HG03469 (cell line): ENCODE results near the gene SIM1.

ENCODE experiments used
- ATAC-seq: cut with Tn5 transposase; IDR thresholded peaks from one replicate; pipeline ENCODE4 v1.9.1; 2021; ENCODE audit warnings: mild to moderate bottlenecking, moderate library complexity, moderate number of reproducible peaks; ENCODE audit not compliant: unreplicated experiment

Gene SIM1, protein sequence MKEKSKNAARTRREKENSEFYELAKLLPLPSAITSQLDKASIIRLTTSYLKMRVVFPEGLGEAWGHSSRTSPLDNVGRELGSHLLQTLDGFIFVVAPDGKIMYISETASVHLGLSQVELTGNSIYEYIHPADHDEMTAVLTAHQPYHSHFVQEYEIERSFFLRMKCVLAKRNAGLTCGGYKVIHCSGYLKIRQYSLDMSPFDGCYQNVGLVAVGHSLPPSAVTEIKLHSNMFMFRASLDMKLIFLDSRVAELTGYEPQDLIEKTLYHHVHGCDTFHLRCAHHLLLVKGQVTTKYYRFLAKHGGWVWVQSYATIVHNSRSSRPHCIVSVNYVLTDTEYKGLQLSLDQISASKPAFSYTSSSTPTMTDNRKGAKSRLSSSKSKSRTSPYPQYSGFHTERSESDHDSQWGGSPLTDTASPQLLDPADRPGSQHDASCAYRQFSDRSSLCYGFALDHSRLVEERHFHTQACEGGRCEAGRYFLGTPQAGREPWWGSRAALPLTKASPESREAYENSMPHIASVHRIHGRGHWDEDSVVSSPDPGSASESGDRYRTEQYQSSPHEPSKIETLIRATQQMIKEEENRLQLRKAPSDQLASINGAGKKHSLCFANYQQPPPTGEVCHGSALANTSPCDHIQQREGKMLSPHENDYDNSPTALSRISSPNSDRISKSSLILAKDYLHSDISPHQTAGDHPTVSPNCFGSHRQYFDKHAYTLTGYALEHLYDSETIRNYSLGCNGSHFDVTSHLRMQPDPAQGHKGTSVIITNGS

DNA sequence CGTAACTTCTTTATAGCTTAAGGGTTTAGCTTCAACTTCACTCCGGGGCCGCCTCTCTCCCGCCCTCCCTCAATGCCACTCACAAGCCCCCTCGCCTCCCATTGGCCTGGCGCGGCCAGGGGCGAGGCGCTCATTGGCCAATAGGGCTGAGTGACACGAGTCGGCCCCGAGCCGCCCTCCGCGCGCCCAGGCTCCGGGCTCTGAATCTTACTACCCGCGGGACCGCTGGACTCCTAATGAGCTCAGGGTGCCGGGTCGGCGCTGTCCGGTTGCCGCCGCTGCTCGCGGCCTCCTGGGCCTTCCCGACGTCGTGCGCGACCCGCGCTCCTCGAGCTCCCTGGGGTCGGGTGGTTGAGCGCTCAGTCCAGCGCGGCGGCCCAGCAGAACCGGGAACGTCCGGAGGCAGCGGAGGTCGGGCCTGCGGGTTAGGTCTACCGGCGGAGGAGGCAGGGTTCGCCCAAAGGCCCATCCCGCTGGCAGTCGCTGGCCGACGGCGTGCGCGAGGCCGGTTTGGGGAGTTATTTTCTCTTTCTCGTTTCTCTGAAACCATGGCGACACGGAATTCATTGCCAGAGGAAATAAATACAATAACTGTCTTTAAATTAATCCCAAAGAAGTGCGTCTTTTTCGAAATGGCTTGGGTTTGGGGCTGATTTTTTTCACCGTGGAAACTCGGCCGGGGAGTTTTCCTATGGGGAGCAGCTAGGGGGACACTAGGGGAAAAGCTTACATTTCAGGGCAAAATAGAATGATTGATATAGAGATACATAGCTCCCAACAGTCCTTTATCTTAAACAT lies at the start of gene SIM1:
Gene SIM1 (minus strand): TSS at position 19 of the 798 bp plus-strand sequence. CDS start 1,453 bp downstream, outside the sequence.
- ATAC-seq, result peak; percentile 91

DNA sequence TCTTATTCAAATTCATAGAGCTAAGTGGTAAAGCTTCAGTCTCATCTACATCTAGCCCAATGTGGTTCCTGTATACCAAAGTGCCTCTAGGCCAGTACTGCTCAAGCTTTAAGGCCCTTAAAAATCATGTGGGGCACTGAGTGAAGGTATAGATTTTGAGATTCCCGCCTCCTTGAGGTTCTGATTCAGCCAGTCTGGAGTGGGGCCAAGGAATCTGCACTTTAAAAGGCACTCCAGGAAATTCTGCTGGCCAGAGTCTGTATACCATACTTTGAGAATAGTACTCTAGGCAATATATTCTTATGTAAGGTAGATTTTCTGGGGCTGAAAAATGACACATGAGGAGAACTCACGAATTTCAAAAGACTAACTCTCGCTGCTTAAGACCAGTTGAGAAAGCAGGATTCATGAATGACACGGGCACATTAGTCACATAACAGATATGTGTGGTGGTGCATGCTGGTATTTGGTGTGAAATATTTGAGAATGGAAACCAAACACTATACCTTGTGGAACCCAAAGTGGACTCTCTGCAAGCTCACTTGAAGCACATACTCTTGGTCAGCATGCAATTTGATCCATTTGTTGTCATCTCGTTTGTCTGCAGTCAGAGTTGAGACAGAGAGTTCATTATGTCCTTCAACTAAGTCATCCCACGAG lies 47.6 kb upstream of the SIM1 start:
- no peak for ATAC-seq

DNA sequence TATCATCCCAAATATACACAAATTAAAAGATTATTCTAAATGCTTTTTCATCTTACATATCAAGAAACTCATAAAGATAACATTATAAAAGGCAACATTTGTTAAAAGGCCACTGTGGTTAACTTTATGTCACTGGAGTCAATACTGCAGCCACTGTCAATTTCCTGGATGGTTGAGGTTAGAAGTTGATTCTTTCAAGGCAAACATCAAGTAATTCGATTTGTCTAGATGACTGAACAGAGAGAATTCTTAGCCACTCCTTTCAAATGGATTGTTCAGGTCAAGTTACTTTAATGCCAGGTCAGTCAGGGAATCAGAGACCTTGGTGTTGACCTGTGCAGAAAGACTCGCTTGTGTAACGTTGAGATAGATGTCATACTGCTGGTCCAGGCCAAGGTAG lies 44.4 kb upstream of the SIM1 start:
- ATAC-seq, result no peak

DNA sequence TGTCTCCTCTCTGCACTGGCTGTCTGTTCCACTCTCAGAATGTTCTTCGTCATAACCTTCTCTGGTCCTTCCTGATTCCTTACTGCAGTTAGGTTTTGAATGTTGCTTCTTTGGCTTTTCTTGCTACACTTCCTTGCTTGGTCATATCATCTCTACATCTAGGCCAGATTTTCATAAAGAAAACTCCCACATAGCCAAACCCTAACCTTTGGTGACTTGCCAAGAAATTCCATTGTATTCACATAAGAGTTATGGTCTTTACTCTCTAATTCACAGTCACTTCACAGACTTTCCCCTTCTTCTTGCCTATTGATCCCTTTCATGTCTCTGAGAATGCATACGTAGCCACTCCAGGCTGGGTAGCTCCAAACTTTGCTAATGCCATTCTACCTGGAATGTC lies 41.9 kb upstream of the SIM1 start:
- ATAC-seq, result no peak

DNA sequence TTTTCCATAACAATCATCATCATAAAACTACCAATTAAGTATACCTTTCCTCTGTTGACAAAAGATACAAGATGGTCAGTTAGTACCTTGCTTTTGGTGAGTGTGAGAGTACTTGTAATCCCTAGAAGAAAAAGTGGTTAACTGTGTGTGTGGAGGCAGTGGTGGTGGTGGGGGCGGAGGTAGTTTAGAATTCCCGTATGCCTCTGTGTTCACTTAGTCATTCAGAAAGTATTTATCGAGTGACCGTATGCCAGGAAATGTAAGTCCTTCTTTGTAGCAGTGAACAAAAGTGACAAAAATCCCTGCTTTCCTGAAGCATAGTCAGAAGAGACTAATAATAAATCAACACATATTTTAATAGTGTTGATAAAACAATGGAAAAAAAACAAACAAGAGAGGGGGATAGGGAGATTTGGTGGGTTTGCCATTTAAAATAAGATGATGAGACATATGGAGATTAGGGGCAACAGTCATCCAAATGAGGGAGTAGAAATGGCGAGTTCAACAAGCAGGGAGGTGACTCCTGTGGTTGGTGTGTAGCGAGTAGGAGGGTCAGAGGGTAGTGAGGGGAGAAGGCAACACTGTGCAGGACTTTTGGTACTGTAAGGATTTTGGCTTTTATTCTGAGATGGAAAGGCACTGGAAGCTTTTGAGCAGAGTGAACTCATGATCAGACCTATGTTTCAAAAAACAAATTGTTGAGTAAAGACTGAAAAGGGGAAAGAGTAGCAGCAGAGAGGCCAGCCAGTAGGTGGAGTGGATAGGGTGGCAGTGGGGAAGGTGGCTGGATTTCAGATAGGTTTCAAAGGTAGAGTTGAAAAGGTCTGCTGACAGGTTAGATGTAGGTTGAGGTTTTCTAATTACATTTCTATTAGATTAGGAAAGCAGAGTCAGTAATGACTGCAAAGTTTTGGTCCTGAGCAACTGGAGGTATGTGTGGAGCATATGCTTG lies 40.3 kb upstream of the SIM1 start:
- ATAC-seq, result no peak

DNA sequence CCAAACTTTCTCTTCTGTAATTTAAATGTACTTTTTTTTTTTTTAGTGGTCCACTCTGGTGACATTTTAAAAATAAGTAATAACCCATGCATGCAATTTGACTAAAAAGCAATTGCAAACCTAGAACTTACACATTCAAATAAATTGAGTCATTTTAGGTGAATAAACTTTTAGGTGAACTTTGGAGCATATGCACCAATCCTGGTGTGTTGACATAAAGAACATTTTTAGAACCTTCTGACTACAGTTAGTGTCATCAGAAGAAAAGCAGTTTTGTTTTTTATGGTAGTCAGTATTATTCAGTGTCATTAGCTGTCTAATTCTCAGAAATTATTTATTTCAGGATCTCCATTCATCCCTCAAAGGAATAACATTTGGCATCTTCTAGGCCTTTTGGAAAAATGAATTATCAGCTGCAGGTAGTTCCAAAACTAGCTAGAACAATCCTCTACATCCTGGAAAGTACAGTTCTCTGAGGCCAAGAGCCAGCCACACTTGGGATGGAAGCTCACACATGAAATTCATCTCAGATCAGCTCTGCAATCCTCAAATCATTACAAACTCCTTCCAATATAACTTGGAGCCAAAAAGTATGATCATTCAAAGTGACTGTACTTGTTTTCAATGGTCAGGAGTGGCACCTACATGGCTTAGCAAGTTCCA lies 38.5 kb upstream of the SIM1 start:
- ATAC-seq, result no peak

DNA sequence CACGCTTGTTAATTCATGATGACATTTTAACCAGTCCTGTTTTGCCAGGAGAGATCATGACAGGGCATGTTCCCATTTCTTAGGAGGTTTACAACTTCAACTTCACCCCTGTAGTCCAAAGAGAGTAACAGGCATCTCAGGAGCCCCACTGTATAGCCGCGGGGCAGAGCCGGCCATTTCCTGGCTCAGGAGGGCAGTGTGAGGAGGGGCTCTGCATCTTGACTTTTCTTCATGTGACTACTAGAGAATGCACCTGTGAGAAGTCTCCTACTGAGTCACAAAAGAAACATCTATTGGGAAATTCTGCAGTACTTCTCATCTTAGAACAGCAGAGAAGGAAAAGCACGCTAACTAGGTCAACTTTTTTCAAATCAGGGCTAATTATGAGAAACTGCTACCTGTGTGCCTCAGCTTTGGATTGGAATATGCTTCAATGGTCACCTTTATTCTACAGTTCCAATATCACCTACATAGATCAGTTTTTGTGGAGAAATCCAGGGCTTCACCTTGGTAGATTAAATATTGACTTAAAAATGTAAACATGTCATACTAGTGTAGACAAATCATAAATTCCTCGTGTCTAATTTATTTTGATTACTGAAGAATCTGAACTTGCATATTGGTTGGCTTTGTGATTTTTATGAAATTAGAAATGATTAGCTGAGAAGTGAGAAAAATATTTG lies 28.6 kb upstream of the SIM1 start:
- ATAC-seq, result no peak

DNA sequence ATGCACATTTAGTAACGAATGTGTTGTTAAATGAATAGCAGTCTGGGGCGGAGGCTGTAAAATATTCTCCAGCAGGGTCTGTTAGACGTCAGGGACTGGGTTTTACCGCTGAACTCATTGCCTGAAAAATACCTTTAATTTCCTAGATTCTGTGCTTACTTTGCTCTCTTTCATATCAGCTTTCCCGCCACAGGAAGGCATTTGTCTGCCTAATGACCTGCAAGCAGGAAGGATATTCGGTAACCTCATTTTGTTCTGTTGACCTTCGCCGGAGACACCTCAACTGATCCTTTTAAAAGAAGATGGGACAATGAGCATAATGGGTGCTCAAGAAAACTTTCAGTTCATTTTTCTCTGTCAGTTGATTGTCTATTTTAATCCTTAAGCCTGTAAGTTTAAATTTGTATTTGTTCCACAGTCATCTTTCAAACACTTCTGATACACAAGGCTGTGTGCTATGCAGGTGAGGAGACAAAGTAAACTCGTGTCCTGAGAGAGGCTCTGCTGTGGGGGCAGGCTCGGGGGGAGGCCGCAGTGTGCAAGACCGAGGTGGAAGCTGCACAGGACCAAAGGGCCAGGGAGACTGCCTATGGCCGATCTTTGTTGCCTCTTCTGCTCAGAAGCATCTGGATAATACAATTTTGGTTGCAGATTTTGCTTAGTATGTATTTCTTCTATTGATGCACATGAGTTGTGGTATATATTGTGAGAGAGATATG lies 27.4 kb upstream of the SIM1 start:
- no peak for ATAC-seq

DNA sequence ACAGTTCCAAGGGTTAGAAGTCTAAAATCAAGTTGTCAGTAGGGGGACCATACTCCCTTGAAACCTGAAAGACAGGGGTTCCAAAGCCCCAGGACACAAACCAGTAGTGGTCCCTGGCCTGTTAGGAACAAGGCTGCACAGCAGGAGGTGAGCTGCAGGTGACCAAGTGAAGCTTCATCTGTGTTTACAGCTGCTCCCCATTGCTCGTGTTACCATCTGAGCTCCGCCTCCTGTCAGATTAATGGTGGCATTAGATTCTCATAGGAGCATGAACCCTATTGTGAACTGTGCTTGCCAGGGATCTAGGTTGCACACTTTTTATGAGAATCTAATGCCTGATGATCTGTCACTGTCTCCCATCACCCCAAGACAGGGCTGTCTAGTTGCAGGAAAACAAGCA lies 25.3 kb upstream of the SIM1 start:
- no peak for ATAC-seq

DNA sequence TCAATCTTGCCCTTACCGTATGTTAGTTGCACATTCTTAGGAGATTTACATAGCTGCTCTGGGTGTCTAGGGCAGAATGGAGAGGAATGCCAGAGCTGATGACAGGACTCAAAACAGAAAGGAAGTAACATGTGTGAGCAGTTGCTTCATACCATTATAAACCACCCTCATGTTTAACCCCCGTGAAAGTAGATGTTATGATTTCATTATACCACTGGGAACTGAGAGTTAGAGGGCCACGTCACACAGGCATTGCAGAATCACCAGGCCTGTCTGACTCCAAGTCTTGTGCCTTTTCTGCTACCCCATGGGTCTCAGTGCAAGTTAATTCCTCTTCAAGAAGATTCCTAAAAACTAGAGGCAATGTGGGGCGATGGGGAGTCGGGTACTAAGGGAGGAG lies 23.5 kb upstream of the SIM1 start:
- ATAC-seq, result no peak

DNA sequence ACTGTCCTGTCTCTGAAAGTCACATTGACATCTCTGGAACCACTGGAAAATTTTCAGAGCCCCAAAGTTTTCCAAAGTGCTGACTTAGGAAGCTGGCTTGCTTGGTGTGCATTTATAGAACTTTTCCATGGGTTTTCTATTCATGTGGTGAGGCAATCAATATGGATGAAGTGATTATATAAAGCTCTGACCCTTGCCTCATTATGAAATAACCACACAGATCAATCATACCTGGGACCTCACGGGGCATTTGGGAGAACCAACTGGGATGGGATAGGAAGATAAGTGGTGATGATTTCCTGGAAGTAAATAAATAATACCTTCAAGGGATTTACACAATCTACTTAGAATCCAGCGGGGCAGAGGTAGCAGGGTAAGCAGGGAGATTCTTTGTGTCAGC lies 22.9 kb upstream of the SIM1 start:
- ATAC-seq, result no peak

DNA sequence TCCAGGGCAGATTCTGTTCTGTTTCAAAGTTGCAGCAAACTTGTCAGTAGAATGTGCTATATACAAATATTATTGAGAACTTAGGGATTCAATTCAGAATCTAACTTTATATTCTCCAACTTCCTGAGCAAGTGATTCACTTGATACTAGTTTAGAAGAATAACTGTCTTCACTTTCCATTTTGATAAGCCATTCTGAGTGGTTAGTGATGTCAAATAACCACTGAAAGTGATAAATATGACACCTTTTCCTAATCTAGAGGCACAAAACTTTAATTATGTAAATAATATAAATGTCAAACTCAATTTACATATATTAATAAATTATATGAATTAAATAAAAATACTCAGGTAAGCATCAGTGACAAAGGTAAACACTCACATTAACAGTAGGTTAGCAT lies 20.5 kb upstream of the SIM1 start:
- ATAC-seq, result no peak

DNA sequence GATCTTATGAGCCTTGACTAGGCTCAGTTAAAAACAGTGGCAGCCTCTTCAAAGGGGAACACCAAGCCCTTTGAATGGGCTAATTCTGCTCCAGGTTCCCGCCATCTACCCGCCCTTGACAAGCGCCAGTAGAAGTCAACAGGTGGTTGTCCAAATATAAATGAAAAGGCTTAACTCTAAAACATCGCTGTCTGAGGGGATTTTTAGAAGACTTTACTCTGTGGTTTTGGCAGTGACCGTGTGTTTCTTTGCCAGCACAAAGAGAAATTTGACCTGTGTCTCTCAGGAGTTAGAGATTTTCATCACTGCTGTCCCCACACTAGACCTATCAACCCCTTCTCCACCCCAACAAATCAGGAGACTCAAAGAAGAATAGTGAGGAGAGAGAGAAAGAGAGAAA lies 19.8 kb upstream of the SIM1 start:
- ATAC-seq, result no peak

DNA sequence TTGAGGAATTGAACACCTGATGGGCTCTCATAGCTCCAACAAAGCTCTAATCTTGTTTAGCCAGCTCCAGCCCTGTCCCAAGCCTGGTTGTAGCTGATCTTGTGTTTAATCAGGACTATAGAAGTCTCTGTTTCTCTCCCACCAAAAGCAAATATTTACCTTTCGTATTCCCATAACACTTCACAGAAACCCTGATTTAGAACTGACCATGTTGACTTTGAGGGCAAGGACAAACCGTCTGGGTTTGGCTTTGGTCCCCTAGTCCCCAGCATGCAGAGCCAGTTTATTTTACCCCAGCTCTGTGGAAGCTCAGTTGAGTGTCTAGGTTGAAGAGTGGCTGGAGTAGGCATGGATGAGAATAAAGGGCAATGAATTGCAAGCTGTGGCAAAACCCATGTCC lies 18.0 kb upstream of the SIM1 start:
- no peak for ATAC-seq

DNA sequence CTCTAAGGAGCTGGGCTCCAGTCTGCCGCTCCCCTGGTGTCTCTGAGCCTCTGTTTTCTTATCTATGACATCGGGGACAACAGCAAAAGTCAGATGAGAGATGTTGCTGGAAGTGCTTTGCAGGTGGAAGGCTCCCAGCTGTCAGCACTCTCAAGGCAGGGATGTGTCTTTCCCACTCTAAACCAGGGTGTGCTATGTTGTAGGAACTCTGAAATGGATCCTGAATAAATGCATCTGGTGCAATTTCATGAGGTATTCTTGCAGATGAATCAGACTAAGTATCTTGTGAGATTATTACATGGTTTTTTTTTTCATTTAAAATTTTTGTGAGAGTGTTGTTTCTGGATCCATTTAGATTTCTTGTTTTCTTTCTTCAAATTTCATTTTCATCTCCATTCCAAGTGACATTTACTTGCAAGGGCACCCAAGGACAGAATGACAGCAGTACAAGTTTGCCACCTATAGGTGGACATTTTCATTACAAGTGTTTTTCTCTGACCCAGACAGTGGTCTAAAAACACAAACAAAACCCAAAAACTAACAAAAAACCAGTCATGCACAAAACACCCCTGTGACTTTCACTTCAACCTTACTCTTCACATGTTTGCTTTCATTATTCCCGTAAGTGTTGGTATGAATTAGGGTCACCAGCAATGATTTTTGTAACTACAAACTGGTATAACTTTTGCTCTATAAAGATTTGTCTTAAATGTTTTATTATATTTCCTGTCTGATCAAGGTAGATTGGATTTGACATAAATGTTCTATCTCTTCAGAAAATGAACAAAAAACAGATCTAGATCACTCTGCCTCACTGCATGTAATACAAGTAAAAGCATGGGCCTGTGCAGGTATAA lies 14.7 kb upstream of the SIM1 start:
- ATAC-seq, result peak; percentile 37

DNA sequence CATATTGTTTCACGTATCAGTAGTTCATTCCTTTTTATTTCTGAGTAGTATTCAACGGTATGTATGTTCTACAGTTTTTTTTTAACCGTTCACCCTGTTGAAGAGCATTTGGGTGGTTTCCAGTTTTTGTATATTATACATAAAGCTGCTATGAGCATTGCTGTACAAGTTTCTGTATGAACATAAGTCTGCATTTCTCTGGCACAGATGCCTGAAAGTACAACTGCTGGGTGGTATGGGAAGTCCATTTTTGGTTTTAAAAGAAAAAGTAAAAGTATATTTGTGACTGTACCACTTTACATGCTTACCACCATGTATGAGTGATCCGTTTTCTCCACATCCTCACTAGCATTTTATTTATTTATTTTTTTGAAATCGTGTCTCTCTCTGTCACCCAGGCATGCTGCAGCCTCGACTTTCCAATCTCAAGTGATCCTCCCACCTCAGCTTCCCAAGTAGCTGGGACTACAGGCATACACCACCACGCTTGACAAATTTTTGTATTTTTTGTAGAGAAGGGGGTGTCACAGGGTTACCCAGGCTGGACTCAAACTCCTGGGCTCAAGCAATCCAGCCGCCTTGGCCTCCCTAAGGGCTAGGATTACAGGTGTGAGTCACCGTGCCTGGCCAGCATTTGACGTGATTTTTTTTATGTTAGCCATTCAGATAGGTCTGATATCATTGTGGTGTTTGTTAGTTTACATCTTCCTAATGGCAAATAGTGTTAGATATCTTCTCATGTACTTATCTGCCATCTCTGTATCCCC lies 11.0 kb upstream of the SIM1 start:
- peak; percentile 73 for ATAC-seq
